HG02588 (cell line): ENCODE measurements around the gene SORBS2.

Experiments used
- ATAC-seq: cut with Tn5 transposase; IDR thresholded peaks from one replicate; pipeline ENCODE4 v1.9.1; 2021; ENCODE audit warnings: mild to moderate bottlenecking, moderate library complexity; ENCODE audit not compliant: unreplicated experiment

Gene SORBS2

DNA sequence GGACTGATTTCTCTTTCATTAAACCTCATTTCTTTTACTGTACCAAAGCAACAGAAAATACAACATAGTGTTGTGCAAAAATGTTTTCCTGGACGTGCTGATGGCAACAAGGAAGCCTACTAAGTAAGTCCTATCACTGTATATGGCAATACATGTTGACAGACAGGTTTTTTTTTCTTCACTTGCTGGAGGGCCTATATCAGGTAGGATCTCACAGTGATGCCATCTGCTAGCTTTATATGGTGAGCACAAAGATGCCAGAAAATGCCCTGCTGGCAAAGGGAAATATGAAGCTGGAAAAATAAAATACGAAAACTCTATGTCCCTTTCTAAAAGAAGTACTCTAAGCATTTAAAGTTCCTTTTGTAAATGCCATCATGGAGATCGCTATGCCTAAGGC is 157.7 kb downstream of the SORBS2 start:
- no peak for ATAC-seq

DNA sequence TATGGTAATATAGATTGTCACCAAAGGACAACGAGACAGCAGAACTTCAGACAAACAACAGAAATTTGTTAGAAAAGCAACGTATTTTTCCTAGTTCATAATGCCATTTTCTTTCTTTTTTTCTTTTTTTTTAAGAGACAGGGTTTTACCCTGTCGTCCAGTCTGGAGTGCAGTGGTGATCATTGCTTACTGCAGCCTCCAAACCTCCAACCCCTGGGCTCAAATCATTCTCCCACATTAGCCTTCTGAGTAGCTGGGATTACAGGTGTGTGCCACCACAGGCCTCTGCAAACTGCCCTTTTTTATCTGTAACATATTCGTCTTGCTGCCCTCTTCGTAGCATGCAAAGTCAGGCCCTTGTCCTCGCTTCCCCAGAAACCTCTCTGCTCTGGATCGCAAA is 160.1 kb downstream of the SORBS2 start:
- ATAC-seq: no peak

DNA sequence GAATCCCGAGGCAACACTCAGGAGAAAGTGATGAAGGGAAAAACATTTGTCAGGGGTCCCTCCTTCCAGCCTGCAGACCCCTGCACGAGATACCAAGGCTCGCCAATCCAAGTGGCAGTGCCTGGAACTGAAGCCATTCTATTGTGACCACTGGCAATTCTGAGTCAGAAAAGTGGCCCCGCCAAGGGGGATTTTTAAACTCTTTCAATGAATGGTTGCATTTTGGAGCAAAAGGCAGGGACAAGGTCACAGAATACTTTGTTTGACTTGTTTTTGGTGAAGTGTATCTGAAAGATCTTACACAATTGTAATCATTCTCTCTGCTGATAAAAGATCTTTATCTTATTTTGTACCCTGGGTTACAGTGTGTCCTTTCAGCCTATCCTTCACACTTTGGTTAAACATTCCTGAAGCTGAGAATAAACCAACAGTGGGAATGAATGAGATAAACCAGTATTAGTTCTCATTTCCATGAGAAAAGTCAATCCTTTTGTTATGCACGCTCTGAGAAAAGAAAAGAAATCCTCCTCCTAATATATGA is 160.8 kb downstream of the SORBS2 start:
- ATAC-seq: no peak

DNA sequence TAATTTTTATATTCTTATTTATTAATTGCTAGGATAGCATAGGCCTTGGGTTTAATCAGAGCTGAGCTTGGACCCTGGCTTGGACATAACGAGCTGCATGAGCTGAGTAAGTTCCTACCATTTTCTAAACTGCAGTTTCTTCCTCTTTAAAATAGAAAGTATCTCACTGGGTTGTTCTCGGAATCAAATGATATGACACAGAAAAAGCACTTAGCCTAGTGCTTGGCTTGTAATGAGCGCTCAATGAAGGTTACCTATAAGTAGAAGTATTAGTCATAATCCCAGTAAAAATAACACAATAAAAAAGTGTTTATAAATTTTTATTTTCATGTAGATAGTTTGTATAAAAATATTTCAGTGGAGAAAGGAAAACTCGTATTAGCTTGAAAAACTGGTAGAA is 163.4 kb downstream of the SORBS2 start:
- no peak for ATAC-seq

DNA sequence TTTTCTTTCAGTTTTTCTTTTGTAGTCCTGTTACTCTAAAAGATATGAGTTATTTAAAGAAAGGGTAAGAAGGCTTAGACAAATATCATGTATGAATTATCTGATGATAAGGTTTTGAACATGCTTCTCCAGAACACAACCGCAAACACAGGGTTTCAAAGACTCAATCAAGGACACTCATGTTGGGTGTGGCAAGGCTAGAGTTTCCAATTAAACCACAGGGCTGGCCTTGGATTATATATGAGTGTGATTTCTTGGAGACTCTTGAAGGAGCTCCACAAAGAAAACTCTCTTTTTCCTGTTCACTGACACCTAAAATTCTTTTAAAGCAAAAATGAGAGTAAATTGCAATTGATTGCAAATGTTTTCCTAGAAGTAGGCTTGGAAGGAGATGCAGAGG is 166.6 kb downstream of the SORBS2 start:
- ATAC-seq: no peak

DNA sequence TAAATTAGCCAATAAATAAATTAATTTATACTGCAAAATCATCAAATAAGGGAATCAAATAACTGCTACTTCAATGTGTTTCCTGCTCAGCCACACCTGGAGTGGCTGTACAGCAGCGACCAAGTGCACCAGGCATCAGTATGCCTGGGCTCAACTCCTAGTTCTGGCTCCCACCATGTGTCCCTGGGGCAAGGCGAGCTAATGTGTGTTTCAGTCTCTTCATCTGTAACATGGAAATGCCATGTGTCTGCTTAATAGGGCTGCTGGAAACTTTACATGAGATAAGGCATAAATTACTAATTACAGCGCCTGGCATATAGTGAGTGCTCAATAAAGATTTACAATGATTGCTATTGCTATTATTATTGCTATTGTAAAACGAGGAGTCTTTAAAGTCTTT is 167.6 kb downstream of the SORBS2 start:
- no peak for ATAC-seq

DNA sequence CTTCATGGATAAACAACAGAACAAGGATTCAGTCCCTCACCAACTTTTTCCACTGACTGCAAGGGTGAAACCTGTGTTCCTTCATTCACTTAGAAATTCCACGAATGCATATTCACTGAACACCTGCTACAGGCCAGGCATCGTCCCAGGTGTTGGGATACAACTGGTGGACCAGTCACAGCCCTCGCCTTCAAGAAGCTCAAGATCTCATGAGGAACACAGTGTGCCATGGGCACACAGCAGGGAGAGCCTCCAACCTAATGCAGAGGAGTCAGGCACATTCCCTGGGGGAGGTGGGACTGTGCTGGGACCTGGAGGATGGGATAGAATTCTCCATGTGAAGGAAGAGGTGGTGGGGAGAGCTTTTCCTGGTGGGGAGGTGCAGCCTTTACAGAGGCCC is 169.1 kb downstream of the SORBS2 start:
- ATAC-seq: no peak

DNA sequence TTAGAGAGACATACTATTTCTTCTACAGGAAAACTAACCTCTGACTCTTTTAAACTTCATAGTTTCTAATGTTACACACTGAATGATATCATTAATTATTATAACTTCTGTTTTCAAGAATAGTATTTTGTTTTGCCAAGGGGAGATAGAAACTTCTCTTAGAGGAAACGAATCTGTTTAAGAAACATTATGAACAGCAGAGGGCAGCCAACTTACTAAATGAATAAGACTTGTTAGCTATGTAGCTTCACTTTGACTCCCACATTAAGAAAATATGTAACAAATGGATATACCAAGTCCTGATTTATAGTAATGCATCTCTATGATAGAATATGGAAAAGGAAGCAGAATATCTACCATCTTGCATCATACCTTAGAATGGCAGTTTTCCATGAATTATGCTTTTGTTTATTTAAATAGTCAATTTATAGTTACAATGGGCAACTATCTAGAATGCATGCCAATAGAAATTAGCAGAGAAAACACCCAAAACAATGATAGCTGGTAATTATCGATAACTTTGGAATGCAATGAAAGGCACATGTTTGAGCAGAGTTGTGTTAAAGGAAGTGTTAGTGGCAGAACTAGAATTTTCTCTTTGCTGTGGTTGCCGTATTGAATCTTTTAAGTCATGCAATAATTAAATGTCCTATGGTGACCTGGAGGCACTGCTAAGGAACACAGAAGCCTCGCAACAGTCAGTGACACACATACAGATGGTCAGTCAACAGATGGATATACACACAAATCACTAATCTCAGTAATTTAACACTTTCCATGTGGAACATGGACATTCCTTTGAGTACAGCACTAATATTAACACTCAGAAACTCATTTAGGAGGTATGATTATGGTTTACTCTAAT is 171.0 kb downstream of the SORBS2 start:
- ATAC-seq: no peak

DNA sequence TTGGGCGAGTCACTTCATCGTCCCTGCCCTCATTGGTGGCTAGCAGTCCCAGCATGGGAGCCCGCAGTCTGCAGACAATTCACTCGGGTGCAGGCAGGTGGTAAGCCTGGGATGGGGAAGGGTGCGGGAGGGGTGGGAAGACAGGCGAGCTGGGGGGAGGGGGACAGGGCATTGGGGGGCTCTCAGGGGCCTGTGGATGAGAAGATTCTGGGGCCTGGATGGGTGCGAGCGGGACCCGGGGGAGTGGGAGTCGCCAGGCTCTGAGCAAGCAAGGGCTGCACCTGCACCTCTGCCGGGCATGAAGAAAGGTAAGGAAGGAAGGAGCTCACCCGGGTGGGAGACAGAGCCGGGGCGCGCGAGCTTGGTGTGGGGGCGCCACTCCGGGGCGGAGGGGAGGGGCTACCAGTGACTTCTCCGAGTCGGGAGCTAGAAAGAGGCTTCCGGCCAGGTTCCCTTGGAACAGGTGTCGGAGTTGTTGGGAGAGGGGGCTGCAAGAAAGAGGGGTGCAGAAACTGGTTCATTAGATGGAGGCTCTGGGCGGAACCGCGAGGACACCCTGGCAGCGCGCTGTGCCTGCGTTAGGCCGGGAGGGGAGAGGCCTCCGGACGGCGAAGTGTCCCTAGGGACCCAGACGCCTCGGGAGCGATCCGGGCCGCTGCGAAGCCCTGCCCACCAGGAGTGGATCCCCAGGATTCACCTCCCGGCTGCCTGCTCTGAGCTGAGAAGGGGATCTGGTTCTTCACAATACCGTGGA is 173.3 kb downstream of the SORBS2 start:
- no peak for ATAC-seq

DNA sequence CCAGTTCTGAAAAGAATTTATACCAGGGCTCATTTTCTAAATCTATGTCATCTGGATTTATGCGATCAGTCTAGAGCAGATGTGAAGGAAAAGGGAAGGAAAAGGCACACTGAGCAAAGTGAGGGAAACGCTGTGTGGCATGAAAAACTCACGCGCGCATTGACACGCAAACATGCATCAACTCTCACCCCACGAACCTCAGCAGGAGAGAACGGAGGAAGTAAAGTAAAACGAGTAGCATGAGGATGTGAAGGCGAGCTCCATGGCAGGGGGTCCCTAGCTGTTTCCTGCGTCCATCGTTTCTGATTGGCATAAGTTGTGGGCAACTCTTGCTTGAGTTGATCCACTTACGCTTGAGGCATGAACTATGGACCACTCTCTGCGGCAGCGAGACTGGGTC is 173.9 kb downstream of the SORBS2 start:
- no peak for ATAC-seq

DNA sequence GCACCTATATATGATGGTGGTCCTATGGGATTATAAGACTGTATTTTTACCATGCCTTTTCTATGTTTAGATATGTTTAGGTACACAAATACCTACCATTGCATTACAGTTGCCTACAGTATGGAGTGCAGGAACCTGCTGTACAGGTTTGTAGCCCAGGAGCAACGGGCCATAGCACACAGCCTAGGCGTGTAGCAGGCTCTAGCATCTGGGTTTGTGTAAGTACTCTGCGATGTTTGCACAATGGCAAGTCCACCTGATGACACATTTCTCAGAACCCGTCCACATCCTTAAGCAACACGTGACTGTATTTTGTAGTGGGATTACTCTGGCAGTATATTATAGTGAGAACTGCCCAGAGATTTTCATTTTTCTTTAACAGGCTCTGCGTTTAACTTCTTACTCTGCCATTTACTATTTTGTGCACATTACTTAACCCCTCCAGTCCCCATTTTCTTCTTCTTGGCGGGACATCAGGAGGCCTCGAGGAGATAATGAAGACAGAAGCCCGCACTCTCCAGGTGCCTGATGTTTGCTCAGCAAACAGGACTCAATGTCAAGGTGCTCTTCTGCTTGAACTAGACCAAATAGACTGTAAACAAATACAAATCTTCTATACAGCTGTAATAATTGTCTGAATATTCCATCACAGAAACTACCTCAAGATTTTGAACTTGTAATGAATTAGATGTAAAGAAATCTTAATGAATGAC is 174.7 kb downstream of the SORBS2 start:
- ATAC-seq: no peak

DNA sequence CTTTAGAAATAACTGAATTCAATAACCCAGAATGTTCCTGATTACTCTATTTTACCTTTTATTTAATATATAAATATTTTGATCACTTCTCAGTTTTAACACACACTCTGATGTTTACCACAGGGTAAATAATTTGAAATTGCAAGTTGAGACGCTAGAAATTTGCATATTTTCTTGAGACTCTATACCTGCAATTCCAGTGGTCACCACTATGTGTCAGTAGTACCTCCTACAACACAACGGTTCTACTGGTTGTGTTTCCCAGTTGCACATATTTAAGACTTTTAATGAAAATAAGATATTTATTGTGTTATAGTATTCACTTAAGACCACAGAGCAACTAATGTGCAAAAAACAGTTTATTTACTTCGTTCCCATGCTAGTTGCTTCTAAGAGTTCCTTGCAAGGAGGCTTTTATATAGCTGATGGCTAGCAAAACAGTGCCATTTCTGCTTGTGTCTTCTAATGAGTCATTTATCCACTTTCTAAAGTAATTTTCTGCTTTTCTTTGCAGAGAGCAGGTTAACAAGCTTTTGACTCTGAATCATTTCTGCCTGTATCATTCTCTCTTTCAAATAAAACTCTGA is 177.8 kb downstream of the SORBS2 start:
- no peak for ATAC-seq

DNA sequence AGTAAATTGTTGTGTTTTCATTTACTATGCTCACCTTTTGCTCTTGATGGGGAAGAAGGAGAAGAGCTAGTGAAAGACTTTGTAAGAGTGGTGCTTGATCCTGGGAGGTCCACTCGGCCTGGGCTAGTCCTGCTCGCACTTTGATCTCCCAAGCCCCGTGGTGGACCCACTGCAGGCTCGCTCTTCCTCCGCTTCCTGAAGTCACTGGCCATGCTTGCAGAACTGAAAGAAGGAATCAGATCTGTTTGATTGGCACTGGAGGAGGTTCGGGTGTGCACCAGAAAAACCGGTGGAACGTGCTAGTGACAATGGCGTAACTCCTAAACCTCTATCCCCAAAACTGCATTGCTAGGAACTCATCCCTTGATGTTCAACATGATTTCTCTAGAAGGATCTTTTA is 185.2 kb downstream of the SORBS2 start:
- ATAC-seq: no peak

DNA sequence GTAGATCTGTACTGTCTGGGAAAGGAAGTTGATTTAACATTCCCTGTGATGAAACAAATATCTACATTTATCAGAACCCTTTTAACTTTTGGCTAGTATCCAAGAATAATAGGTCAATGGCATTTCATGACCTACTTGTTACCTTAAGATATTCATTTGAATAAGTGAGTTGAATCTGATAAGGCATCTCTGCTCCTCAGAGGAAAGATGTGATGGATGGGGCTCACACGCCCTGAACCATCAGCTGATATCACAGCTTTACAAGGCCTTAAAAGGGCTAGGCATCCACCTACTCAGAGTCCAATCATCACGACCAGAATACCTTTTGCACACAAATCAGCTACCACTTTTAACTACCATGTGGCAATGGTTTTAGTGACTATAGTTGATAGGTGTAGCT is 186.5 kb downstream of the SORBS2 start:
- no peak for ATAC-seq

DNA sequence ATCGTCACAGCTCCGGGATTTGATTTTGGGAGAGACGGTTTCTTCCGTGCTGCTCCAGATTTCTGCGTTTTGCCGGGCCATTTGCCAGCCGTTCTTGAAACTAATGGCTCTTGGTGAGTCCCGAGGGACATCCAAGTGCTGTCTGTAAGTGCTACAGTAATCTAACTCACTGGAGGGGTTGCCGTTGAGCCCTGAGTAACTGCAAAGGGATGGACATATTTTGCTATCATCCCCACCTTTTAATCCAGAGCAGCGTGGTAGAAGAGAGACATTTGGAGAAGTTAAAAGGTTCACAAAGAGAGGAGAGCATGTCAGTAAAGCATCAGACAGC is 187.8 kb downstream of the SORBS2 start:
- no peak for ATAC-seq

DNA sequence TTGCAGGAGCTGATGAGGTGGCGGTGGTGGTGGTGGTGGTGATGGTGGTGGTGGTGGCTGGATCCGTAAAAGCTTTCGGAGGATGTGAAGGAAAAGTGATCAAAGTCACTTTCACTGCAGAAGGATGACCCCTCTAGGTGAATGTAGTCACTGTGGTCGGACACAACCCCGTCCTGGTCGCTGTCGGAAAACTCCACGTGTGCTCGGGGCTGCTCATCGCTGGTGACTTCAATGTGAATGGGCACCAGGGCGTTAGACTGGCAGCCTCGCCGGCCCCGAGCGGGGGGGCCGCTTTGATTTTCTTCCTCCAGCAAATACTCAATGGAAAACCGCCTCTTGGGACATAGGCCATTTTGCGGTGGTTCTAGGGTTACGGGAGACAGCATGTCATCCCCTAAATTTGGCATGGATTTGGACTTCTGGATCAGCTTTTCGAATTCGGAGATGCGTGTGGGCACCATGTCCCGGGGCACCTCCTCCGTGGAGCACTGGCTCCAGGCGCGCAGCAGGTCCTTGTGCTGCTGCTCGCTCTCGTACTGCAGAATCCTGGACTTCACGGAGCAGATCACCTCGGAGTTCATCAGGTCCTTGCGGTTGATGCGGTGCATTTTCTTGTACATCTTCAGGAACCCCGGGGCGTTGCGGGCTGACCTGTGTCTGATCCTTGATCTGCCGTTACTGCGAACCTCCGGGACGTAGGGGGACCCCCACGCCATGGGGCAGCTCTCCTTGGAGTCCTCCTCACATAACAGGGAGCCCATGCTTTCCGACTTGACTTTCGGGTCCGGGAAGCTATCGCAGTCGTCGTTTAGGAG is 188.3 kb downstream of the SORBS2 start:
- ATAC-seq: no peak

DNA sequence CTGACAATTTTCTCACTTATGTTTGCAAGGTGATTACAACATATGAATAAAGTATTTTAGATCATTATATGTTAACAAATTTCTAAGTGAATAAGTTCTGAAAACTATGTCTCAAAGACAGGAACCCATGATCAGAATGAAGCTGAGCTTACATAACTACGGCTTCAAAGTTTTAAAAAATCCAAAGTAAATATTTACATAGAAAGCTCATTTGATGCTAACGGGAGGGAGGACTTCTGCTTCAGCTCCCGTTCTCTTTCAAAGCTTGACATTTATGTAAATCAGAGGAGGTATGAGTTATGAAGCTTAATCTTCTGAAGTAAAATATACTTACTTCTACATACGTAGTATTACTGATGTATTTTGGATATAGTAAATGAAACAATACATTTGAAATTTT is 203.8 kb downstream of the SORBS2 start:
- ATAC-seq: no peak

DNA sequence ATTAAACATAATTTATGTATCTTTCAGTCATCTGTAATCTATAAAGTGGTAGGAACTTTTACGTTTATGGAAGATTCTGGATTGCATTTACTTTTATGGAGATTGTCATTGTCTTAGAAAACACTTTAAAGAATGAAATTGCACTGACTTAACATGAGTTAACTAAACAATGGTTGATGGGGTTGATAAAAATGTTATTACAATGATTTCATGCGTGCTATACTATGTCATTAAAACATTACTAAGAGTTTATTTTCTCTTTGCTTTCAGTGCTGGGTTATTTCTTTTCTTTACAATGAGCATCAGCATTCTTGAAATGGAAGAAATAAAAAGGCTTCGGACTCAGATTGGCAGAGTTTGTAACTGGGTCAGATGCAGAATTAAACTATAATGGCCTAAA is 209.6 kb downstream of the SORBS2 start:
- ATAC-seq: no peak

DNA sequence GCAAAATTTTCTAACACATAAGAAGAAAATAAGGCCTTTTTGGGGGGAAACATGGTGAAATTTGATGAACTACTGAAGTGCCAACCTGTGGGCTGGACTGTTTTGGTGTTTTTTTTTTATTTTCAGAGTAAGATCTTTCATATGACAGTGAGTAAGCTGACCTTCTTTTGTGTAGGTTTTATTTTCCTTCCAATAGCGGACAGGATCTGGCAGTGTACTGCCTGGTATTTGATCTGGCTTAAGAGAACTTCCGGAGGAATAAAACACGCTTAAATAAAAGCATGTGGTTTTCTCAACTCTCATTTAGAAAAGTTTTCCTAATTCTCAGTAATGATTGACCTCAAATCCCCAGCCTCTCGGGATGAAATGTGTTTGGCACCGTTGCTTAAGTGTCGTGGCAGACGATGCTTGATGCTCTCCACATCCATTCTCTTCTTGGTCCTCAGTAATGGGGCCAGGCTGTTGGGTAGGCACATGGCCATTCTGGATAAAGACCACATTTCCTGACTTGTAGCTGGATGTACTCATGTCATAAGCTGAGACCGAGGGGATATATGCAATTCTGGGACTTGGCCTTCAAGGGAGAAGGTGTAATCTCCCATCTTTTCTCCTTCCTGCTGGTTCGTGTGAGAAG is 211.1 kb downstream of the SORBS2 start:
- ATAC-seq: no peak
